Measurements from ENCODE around the gene C3orf52.

DNA sequence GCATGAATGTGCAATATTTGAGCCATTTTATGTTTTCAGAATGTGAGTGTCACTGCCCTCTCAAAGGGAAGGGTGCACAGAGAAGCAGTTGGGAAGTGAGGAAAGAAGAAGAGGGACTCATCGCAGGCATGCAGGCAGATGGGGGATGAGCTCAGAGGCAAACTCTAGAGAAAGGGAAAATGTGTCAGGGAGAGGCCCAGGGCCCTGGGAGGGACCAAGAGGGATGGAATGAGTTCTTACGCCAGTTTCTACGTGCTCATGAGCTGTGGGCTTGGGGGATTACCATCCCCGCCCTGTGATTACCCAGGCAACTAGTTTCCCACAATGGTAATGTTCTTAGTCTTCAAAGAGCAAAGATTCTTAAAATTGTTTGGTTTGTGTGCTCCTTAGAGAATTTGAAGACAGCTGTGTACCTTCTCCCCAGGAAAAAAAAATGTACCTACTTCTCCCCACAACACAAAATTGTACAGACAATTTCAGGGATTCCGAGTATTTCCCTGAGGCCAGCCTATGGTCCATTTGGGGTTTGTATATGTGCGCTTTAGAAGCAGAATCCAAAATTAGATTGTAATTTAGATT lies 29.1 kb downstream of the C3orf52 start:
- TF ChIP-seq CTCF (IDR thresholded peaks at IDR 0.05; ENCODE audit: insufficient read depth, low read length) (no peak), GABPA (IDR thresholded peaks at IDR 0.05; ENCODE audit: low read depth) (no peak), POLR2AphosphoS5 (IDR thresholded peaks at IDR 0.05; ENCODE audit: low read depth) (no peak), REST (IDR thresholded peaks at IDR 0.05; ENCODE audit: insufficient replicate concordance, low read depth) (no peak), SPI1 (IDR thresholded peaks at IDR 0.05; ENCODE audit: borderline replicate concordance, low read depth) (no peak)
